SK-N-SH treated with all-trans-retinoic acid at 6 μM for 48 hours (cell line): ENCODE results near the gene FITM1.

Source experiments
- ESRRG ChIP-seq: fragments of 250-450 bp; sonication (Bioruptor Pico); IDR thresholded peaks from 2 replicates; pipeline ENCODE4 v1.6.1; 2021; ENCODE audit warnings: mild to moderate bottlenecking
- PATZ1 ChIP-seq: fragments of 250-450 bp; sonication (Bioruptor Pico); IDR thresholded peaks from 2 replicates; pipeline ENCODE4 v1.8.0; 2020; ENCODE audit warnings: mild to moderate bottlenecking, moderate library complexity, borderline replicate concordance
- TCF4 ChIP-seq: fragments of 250-450 bp; sonication (Bioruptor Pico); IDR thresholded peaks from 2 replicates; pipeline ENCODE4 v1.8.0; 2021; ENCODE audit warnings: mild to moderate bottlenecking, moderate library complexity, borderline replicate concordance
- ZFP3 ChIP-seq: fragments of 250-450 bp; sonication (Bioruptor Pico); IDR thresholded peaks from 2 replicates; pipeline ENCODE4 v1.5.0; 2020; ENCODE audit warnings: mild to moderate bottlenecking, moderate library complexity
- ZNF70 ChIP-seq: fragments of 450-650 bp; formaldehyde crosslinking; IDR thresholded peaks from 2 replicates; pipeline ENCODE4 v1.5.0; 2020; ENCODE audit warnings: mild to moderate bottlenecking, moderate library complexity
- ZNF8 ChIP-seq: fragments of 450-650 bp; formaldehyde crosslinking; IDR thresholded peaks from 2 replicates; pipeline ENCODE4 v1.5.0; 2020; ENCODE audit warnings: mild to moderate bottlenecking, moderate library complexity

- TF ChIP-seq PATZ1 (CRISPR knock-in tag) = no peak
- no peak for TF ChIP-seq ZNF8 (CRISPR knock-in tag)
- no peak for TF ChIP-seq ZFP3
- TF ChIP-seq ESRRG (CRISPR knock-in tag) = no peak
- no peak for TF ChIP-seq ZNF70
- no peak for TF ChIP-seq TCF4 (CRISPR knock-in tag)
Measured at GRCh38 chr14:24176599-24176998, 46.1 kb downstream of the FITM1 start.
